GM23338 (cell line): ENCODE results near the gene TOMM20L. TPM values are rescaled to one million over a fixed set of nuclear protein-coding genes. Genes with fewer than 3 reads are reported as not detected.

Source experiments
- ATAC-seq: fragments of 200-7000 bp; cut with Tn5 transposase; 3 replicates; pipeline ENCODE4 v1.9.1; 2020
- DNase-seq: peaks from one replicate; pipeline ENCODE4 v3.0.0-alpha.2; 2015; ENCODE audit warnings: low spot score
- H2AFZ ChIP-seq: fragments of 200-600 bp; sonication (generic); 2 replicates; pipeline ENCODE4 v1.8.0; 2016; ENCODE audit warnings: antibody characterized with exemption, mild to moderate bottlenecking, moderate library complexity
- H3F3A ChIP-seq: fragments of 200-600 bp; sonication (generic); replicated peaks from 2 replicates; pipeline ENCODE4 v1.8.0; 2017; ENCODE audit warnings: antibody characterized with exemption, mixed run types, low read depth
- H3K27ac ChIP-seq: fragments of 200-600 bp; sonication (generic); 2 replicates; pipeline ENCODE4 v1.6.1; 2016; ENCODE audit warnings: low read depth
- H3K27me3 ChIP-seq: fragments of 200-600 bp; sonication (generic); 2 replicates; pipeline ENCODE4 v1.8.0; 2016; ENCODE audit warnings: mild to moderate bottlenecking, mixed run types, moderate library complexity; ENCODE audit not compliant: insufficient read depth
- H3K36me3 ChIP-seq: fragments of 200-600 bp; sonication (generic); 2 replicates; pipeline ENCODE4 v1.8.0; 2016; ENCODE audit warnings: mild to moderate bottlenecking; ENCODE audit not compliant: insufficient read depth
- H3K4me1 ChIP-seq: fragments of 200-600 bp; sonication (generic); 2 replicates; pipeline ENCODE4 v1.8.0; 2016; ENCODE audit warnings: mild to moderate bottlenecking, moderate library complexity; ENCODE audit not compliant: insufficient read depth
- H3K4me2 ChIP-seq: fragments of 200-600 bp; sonication (generic); 2 replicates; pipeline ENCODE4 v1.7.1; 2017; ENCODE audit warnings: mixed run types
- H3K4me3 ChIP-seq: fragments of 200-600 bp; sonication (generic); 2 replicates; pipeline ENCODE4 v1.6.1; 2016; ENCODE audit warnings: mixed run types
- H3K79me2 ChIP-seq: fragments of 200-600 bp; sonication (generic); replicated peaks from 2 replicates; pipeline ENCODE4 v1.8.0; 2017; ENCODE audit warnings: mild to moderate bottlenecking; ENCODE audit not compliant: insufficient read depth
- H3K9me2 ChIP-seq: fragments of 200-600 bp; sonication (generic); 2 replicates; pipeline ENCODE4 v1.8.0; 2017; ENCODE audit not compliant: insufficient read depth
- H4K20me1 ChIP-seq: fragments of 200-600 bp; sonication (generic); replicated peaks from 2 replicates; pipeline ENCODE4 v1.8.0; 2017; ENCODE audit warnings: mild to moderate bottlenecking; ENCODE audit not compliant: insufficient read depth
- H3K27ac Mint-ChIP-seq: 2 replicates; pipeline ENCODE4 v1.8.0; 2020; ENCODE audit warnings: inconsistent platforms, mild to moderate bottlenecking, moderate library complexity, mixed read lengths
- H3K27me3 Mint-ChIP-seq: 3 replicates; pipeline ENCODE4 v1.8.0; 2022; ENCODE audit warnings: low read depth, mild to moderate bottlenecking, moderate library complexity, mixed read lengths, inconsistent platforms; ENCODE audit not compliant: insufficient read depth, poor library complexity
- H3K36me3 Mint-ChIP-seq: 3 replicates; pipeline ENCODE4 v1.8.0; 2021; ENCODE audit warnings: low read depth, mild to moderate bottlenecking, inconsistent platforms, moderate library complexity, mixed read lengths
- H3K4me1 Mint-ChIP-seq: 3 replicates; pipeline ENCODE4 v1.8.0; 2020; ENCODE audit warnings: mild to moderate bottlenecking, inconsistent platforms, mixed read lengths
- H3K4me3 Mint-ChIP-seq: 3 replicates; pipeline ENCODE4 v1.8.0; 2021; ENCODE audit warnings: moderate library complexity, mild to moderate bottlenecking, inconsistent platforms, mixed read lengths
- H3K9me3 Mint-ChIP-seq: 3 replicates; pipeline ENCODE4 v1.8.0; 2020; ENCODE audit warnings: moderate library complexity, mild to moderate bottlenecking, inconsistent platforms, mixed read lengths
- CREB1 ChIP-seq: fragments of 250-450 bp; sonication (Bioruptor Pico); IDR thresholded peaks from 2 replicates; pipeline ENCODE4 v1.5.0; 2020; ENCODE audit warnings: low read depth, mild to moderate bottlenecking, moderate library complexity
- EZH2 ChIP-seq: fragments of 200-600 bp; sonication (generic); IDR thresholded peaks from one replicate; pipeline ENCODE4 v1.8.0; 2017; ENCODE audit warnings: antibody characterized with exemption, mild to moderate bottlenecking, low read depth; ENCODE audit not compliant: unreplicated experiment
- EZH2phosphoT487 ChIP-seq: fragments of 200-600 bp; sonication (generic); IDR thresholded peaks from one replicate; pipeline ENCODE4 v1.8.1; 2018; ENCODE audit warnings: antibody characterized with exemption; ENCODE audit not compliant: unreplicated experiment
- JUNB ChIP-seq: IDR thresholded peaks from one replicate; pipeline ENCODE4 v1.6.1; 2016; ENCODE audit warnings: antibody characterized with exemption; ENCODE audit not compliant: unreplicated experiment
- NANOG ChIP-seq: IDR thresholded peaks from 2 replicates; pipeline ENCODE4 v1.6.1; 2016; ENCODE audit warnings: antibody characterized with exemption, borderline replicate concordance
- POLR2AphosphoS5 ChIP-seq: IDR thresholded peaks from 2 replicates; pipeline ENCODE4 v1.6.1; 2016; ENCODE audit warnings: antibody characterized with exemption, low read depth
- STAT1 ChIP-seq: IDR thresholded peaks from one replicate; pipeline ENCODE4 v1.6.1; 2016; ENCODE audit warnings: antibody characterized with exemption; ENCODE audit not compliant: unreplicated experiment
- ZNF114 ChIP-seq: fragments of 250-450 bp; sonication (Bioruptor Pico); IDR thresholded peaks from 2 replicates; pipeline ENCODE4 v1.5.0; 2020; ENCODE audit warnings: mild to moderate bottlenecking, moderate library complexity
- ZNF331 ChIP-seq: fragments of 250-450 bp; sonication (Bioruptor Pico); IDR thresholded peaks from 2 replicates; pipeline ENCODE4 v1.5.0; 2020; ENCODE audit warnings: low read depth, mild to moderate bottlenecking, moderate library complexity
- polyA plus RNA-seq: library from polyadenylated mRNA; unstranded; fragments of >200 nt; fragmentation: Nextera tagmentation; extraction: Ambion mirVana; gene quantifications from 2 replicates; pipeline ENCODE4 v1.2.1, GENCODE V29; 2016
- total RNA-seq: library from RNA; depleted of rRNA; stranded (reverse); fragments of >200 nt; shearing (Covaris generic); gene quantifications from 2 replicates; pipeline ENCODE4 v1.2.3, GENCODE V29; 2014
- TF ChIP-seq, protein P1 (sequence below), 2 experiments: fragments of 200-600 bp in 1 of 2; sonication (generic) in 1 of 2; conservative IDR thresholded peaks; 2 replicates each; pipeline versions ENCODE4 v1.5.1 to v1.6.1; 2016 to 2017; ENCODE audit warnings: antibody characterized with exemption in 2 of 2, low read depth in 2 of 2, mild to moderate bottlenecking in 2 of 2, moderate library complexity in 1 of 2
- TF ChIP-seq, protein P2 (sequence below): fragments of 250-450 bp; sonication (Bioruptor Pico); IDR thresholded peaks from 2 replicates; pipeline ENCODE4 v1.5.0; 2020; ENCODE audit warnings: mild to moderate bottlenecking, moderate library complexity
- TF ChIP-seq, protein P3 (sequence below): IDR thresholded peaks from one replicate; pipeline ENCODE4 v1.6.1; 2018; ENCODE audit warnings: antibody characterized with exemption; ENCODE audit not compliant: unreplicated experiment
- TF ChIP-seq, protein P4 (sequence below): IDR thresholded peaks from 2 replicates; pipeline ENCODE4 v1.6.1; 2016; ENCODE audit warnings: antibody characterized with exemption

TOMM20L gene
- total and polyA plus RNA-seq, 2 experiments from 2014 or later, result not detected

DNA sequence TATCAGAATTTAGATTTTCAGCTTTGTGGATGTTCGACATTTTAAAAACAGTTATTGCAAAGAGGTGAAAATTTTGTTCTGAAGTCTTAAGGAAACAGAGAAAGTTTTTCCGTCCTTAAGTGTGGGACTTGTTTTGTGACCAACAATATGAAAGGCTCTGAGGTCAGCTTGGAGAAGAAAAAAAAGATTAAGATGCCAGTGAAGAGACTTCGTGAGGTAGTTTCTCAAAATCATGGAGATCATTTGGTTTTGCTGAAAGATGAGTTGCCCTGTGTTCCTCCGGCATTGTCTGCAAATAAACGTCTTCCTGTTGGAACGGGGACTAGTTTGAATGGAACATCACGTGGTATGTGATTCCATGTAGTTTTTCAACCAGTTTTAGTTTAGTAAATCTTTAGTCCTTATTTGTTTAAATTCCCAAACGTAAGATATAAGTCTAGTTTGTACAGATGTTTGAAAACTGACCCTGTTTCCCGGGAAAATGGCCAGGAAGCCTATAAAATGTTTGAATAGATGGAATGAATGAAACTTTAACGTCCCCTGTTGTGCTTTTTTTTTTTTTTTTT lies 32.5 kb downstream of the TOMM20L start:
- H3K4me1 ChIP-seq, result peaks cover 9% of the 10 kb centered on the region
- Mint-ChIP-seq H3K4me3 (peak overlapping the region; percentile 90), H3K27ac (peak overlapping the region; percentile 97), H3K36me3 (peaks cover 19% of the 10 kb centered on the region), H3K9me3 (no peaks in the 10 kb centered on the region), H3K4me1 (peaks cover 7% of the 10 kb centered on the region), H3K27me3 (peaks cover 14% of the 10 kb centered on the region)
- H3K4me2 ChIP-seq, result peak overlapping the region; percentile 83
- H3K36me3 ChIP-seq, result peaks cover 5% of the 10 kb centered on the region; the same call in 1 of the 2 replicates
- peaks cover 44% of the 10 kb centered on the region for H3K79me2 ChIP-seq
- peak overlapping the region; percentile 73 for H3K4me3 ChIP-seq
- H3K27me3 ChIP-seq, result no peaks in the 10 kb centered on the region
- 0 out of 2 replicates have a peak, but pooled peaks cover 2% of the 10 kb centered on the region for H3F3A ChIP-seq
- TF ChIP-seq CREB1 (CRISPR knock-in tag) (no peak), ZNF331 (CRISPR knock-in tag) (no peak), EZH2 (no peak), POLR2AphosphoS5 (no peak), ZNF114 (CRISPR knock-in tag) (no peak), NANOG (no peak), STAT1 (no peak), EZH2phosphoT487 (no peak), JUNB (no peak)
- TF ChIP-seq, protein P1, sequence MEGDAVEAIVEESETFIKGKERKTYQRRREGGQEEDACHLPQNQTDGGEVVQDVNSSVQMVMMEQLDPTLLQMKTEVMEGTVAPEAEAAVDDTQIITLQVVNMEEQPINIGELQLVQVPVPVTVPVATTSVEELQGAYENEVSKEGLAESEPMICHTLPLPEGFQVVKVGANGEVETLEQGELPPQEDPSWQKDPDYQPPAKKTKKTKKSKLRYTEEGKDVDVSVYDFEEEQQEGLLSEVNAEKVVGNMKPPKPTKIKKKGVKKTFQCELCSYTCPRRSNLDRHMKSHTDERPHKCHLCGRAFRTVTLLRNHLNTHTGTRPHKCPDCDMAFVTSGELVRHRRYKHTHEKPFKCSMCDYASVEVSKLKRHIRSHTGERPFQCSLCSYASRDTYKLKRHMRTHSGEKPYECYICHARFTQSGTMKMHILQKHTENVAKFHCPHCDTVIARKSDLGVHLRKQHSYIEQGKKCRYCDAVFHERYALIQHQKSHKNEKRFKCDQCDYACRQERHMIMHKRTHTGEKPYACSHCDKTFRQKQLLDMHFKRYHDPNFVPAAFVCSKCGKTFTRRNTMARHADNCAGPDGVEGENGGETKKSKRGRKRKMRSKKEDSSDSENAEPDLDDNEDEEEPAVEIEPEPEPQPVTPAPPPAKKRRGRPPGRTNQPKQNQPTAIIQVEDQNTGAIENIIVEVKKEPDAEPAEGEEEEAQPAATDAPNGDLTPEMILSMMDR (conservative IDR thresholded peaks at IDR 0.05; ENCODE audit: low read depth in 2 of 2), result no peak
- TF ChIP-seq, protein P2, sequence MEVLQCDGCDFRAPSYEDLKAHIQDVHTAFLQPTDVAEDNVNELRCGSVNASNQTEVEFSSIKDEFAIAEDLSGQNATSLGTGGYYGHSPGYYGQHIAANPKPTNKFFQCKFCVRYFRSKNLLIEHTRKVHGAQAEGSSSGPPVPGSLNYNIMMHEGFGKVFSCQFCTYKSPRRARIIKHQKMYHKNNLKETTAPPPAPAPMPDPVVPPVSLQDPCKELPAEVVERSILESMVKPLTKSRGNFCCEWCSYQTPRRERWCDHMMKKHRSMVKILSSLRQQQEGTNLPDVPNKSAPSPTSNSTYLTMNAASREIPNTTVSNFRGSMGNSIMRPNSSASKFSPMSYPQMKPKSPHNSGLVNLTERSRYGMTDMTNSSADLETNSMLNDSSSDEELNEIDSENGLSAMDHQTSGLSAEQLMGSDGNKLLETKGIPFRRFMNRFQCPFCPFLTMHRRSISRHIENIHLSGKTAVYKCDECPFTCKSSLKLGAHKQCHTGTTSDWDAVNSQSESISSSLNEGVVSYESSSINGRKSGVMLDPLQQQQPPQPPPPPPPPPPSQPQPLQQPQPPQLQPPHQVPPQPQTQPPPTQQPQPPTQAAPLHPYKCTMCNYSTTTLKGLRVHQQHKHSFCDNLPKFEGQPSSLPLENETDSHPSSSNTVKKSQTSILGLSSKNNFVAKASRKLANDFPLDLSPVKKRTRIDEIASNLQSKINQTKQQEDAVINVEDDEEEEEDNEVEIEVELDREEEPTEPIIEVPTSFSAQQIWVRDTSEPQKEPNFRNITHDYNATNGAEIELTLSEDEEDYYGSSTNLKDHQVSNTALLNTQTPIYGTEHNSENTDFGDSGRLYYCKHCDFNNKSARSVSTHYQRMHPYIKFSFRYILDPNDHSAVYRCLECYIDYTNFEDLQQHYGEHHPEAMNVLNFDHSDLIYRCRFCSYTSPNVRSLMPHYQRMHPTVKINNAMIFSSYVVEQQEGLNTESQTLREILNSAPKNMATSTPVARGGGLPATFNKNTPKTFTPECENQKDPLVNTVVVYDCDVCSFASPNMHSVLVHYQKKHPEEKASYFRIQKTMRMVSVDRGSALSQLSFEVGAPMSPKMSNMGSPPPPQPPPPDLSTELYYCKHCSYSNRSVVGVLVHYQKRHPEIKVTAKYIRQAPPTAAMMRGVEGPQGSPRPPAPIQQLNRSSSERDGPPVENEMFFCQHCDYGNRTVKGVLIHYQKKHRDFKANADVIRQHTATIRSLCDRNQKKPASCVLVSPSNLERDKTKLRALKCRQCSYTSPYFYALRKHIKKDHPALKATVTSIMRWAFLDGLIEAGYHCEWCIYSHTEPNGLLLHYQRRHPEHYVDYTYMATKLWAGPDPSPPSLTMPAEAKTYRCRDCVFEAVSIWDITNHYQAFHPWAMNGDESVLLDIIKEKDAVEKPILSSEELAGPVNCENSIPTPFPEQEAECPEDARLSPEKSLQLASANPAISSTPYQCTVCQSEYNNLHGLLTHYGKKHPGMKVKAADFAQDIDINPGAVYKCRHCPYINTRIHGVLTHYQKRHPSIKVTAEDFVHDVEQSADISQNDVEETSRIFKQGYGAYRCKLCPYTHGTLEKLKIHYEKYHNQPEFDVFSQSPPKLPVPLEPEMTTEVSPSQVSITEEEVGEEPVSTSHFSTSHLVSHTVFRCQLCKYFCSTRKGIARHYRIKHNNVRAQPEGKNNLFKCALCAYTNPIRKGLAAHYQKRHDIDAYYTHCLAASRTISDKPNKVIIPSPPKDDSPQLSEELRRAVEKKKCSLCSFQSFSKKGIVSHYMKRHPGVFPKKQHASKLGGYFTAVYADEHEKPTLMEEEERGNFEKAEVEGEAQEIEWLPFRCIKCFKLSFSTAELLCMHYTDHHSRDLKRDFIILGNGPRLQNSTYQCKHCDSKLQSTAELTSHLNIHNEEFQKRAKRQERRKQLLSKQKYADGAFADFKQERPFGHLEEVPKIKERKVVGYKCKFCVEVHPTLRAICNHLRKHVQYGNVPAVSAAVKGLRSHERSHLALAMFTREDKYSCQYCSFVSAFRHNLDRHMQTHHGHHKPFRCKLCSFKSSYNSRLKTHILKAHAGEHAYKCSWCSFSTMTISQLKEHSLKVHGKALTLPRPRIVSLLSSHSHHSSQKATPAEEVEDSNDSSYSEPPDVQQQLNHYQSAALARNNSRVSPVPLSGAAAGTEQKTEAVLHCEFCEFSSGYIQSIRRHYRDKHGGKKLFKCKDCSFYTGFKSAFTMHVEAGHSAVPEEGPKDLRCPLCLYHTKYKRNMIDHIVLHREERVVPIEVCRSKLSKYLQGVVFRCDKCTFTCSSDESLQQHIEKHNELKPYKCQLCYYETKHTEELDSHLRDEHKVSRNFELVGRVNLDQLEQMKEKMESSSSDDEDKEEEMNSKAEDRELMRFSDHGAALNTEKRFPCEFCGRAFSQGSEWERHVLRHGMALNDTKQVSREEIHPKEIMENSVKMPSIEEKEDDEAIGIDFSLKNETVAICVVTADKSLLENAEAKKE (CRISPR knock-in tag), result no peak
- TF ChIP-seq, protein P3, sequence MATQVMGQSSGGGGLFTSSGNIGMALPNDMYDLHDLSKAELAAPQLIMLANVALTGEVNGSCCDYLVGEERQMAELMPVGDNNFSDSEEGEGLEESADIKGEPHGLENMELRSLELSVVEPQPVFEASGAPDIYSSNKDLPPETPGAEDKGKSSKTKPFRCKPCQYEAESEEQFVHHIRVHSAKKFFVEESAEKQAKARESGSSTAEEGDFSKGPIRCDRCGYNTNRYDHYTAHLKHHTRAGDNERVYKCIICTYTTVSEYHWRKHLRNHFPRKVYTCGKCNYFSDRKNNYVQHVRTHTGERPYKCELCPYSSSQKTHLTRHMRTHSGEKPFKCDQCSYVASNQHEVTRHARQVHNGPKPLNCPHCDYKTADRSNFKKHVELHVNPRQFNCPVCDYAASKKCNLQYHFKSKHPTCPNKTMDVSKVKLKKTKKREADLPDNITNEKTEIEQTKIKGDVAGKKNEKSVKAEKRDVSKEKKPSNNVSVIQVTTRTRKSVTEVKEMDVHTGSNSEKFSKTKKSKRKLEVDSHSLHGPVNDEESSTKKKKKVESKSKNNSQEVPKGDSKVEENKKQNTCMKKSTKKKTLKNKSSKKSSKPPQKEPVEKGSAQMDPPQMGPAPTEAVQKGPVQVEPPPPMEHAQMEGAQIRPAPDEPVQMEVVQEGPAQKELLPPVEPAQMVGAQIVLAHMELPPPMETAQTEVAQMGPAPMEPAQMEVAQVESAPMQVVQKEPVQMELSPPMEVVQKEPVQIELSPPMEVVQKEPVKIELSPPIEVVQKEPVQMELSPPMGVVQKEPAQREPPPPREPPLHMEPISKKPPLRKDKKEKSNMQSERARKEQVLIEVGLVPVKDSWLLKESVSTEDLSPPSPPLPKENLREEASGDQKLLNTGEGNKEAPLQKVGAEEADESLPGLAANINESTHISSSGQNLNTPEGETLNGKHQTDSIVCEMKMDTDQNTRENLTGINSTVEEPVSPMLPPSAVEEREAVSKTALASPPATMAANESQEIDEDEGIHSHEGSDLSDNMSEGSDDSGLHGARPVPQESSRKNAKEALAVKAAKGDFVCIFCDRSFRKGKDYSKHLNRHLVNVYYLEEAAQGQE, result no peak
- TF ChIP-seq, protein P4, sequence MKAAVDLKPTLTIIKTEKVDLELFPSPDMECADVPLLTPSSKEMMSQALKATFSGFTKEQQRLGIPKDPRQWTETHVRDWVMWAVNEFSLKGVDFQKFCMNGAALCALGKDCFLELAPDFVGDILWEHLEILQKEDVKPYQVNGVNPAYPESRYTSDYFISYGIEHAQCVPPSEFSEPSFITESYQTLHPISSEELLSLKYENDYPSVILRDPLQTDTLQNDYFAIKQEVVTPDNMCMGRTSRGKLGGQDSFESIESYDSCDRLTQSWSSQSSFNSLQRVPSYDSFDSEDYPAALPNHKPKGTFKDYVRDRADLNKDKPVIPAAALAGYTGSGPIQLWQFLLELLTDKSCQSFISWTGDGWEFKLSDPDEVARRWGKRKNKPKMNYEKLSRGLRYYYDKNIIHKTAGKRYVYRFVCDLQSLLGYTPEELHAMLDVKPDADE, result no peak
- no peaks in the 10 kb centered on the region for H3K9me2 ChIP-seq
- ATAC-seq, result peak; percentile 14
- H4K20me1 ChIP-seq, result peaks cover 5% of the 10 kb centered on the region; the same call in 1 of the 2 replicates
- H2AFZ ChIP-seq, result peak overlapping the region; percentile 63
- peak; percentile 53 for DNase-seq
- no peak overlapping the region for H3K27ac ChIP-seq
